HTR-8/SVneo (cell line): ENCODE data around the gene GBP5.

Experiments used
- DNase-seq: peaks from one replicate; pipeline ENCODE4 v3.0.0; 2011; ENCODE audit warnings: low spot score, mixed read lengths; ENCODE audit not compliant: insufficient read length
- FAIRE-seq: peaks from 2 replicates; lab custom pipeline; 2011; peaks lifted over from hg19 to GRCh38; lab: Jason Lieb, UNC

The GBP5 gene

GRCh38 chr1:89243046-89243445 lies 29.6 kb downstream of the GBP5 start:
- DNase-seq (no peak), FAIRE-seq (no peak)
